GM20000 (cell line): ENCODE measurements around the gene RHOH.
"Not testable (repeated sequence)": the region's sequence is repeated elsewhere in the genome, so short reads cannot be mapped to it uniquely, and the experiment has no call there.

Experiments
- DNase-seq: peaks from one replicate; pipeline ENCODE4 v3.0.0; 2012; ENCODE audit warnings: low spot score
- TF ChIP-seq, protein P1 (sequence below): IDR thresholded peaks from 2 replicates; pipeline ENCODE4 v1.5.1; 2012; ENCODE audit warnings: mild to moderate bottlenecking, control low read depth; ENCODE audit errors: extremely low read depth, missing control alignments

The RHOH gene

DNA sequence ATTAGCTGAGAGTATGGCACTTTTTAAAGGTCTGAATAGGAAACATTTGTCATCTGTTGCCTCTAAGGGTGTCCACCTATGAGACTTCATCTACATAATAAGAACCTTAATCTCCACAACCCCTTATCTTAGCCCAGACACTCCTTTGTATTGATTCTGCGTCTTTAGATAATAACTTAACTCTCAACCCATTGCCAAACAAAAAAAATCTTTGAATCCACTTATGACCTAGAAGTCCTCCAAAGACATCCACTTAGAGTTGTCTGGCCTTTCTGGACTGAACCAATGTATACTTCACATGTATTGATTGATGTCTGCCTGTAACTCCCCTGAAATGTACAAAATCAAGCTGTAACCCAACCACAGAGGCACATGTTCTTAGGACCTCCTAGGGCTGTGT is 72.3 kb downstream of the RHOH start:
- TF ChIP-seq, protein P1, sequence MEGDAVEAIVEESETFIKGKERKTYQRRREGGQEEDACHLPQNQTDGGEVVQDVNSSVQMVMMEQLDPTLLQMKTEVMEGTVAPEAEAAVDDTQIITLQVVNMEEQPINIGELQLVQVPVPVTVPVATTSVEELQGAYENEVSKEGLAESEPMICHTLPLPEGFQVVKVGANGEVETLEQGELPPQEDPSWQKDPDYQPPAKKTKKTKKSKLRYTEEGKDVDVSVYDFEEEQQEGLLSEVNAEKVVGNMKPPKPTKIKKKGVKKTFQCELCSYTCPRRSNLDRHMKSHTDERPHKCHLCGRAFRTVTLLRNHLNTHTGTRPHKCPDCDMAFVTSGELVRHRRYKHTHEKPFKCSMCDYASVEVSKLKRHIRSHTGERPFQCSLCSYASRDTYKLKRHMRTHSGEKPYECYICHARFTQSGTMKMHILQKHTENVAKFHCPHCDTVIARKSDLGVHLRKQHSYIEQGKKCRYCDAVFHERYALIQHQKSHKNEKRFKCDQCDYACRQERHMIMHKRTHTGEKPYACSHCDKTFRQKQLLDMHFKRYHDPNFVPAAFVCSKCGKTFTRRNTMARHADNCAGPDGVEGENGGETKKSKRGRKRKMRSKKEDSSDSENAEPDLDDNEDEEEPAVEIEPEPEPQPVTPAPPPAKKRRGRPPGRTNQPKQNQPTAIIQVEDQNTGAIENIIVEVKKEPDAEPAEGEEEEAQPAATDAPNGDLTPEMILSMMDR = no peak
- DNase-seq = no peak

DNA sequence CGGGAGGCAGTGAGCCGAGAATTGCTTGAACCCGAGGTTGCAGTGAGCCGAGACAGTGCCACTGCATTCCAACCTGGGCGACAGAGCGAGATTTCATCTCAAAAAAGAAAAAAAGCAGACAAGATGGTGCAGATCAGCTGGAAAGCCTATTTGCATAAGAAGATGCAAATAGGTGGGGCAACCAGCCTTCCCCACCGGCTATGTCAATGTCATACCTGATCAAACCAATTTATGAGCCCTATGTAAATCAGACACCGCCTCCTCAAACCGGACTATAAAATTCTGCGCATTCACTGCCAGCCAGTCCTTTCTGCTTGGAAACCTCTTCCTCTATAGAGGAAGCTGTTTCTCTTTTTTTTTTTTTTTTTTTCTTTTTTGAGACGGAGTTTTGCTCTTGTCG is 73.8 kb downstream of the RHOH start:
- TF ChIP-seq, protein P1 = no peak
- DNase-seq = no peak

DNA sequence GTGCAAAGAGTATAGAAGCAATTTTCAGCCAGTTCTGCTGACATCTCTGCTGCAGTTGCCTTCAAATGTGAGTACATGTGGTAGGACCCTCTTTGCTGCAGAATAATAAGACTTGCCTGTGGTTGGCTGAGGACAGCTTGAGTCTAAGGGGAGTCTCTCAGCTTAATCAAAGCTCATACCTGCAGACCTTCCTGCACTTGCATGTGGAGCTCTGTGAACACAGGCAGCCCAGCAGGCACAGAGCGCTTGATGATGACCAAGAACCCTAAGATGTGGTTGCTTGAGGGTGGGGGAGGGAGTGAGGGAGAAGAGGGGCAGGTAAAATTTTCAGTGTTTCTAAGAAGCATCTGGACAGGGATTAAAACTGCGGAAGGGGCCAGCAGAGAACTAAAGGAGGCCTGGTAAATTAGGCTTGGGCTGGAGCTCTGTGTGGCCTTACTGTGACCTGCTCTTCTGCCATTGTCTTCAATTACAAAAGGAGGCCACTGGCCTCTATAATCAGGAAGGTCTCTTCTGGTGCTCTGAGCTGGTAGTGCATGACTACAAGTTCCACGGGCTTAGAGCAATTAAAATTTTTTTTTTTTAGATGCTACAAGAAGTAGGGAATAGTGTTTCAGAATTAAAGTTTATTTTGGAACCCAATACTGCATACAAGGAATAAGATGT is 78.4 kb downstream of the RHOH start:
- TF ChIP-seq, protein P1 = no peak
- no peak for DNase-seq

DNA sequence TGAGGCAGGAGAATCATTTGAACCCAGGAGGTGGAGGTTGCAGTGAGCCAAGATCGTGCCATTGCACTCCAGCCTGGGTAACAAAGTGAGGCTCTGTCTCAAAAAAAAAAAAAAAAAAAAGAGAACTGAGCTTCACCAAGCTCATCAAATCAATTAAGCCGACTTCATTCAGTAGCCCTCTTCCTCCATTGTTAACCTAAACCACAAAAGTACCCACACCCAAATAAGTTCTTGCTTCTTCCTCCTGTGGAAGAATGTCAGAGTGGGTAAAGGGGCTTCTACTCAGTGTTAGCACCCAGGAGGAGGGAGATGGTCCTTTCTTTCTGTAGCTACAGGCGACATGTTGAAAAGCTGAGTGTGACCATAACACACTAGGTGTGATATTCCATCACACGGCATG is 79.7 kb downstream of the RHOH start:
- TF ChIP-seq, protein P1 = no peak
- DNase-seq = no peak

DNA sequence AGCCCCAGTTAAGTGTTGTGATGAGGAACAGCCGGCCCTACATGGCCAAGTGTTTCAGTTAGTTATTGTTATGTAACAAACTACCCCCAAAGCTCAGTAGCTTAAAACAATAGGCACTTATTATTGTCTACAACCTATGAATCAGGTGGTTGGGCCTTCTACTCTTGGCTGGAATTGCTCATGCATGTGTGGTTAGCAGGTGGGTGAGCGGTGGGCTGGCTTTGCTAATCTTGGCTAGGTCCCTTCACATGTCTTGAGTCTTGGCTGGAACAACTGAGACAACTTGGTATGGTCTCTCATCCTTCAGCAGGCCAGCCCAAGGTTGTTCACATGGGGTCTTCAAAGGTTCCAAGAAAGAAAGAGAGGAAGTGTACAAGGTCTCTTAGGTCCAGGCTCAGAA is 83.8 kb downstream of the RHOH start:
- TF ChIP-seq, protein P1 = no peak
- DNase-seq = no peak

DNA sequence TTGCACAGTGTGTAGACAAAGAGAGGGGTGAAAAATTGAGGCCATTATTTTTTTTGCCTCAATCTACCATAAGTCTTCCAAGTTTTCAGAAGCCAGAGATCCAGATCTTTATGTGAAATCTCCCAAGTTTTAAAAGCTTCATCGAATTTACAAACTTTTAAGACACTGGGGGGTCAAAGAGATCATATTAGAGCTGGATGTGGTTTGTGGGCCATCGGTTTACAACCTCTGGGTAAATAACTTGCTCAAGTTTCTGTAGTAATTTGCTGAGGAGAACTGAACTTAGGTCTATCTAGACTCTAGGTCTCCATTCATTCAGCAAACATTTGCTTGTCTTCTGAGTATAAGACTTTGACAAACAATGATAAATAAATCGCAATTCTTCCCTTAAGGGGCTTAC is 84.3 kb downstream of the RHOH start:
- no peak for DNase-seq
- TF ChIP-seq, protein P1 = no peak

DNA sequence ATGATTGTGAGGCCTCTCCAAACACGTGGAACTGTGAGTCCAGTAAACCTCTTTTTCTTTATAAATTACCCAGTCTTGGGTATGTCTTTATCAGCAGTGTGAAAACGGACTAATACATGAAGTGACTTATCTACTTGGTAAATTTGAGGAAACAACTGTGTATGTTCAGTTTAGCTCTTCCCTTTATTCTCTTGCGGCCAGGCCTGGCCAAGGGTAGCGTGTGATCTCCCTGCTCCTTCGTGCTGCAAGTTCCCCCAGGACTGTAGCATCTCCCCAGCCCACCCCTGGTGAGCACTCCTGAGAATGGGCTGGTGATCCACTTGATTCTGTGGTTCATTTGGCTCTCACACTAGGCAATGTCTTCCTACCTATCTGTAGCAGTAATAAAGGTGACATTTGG is 85.1 kb downstream of the RHOH start:
- TF ChIP-seq, protein P1 = no peak

DNA sequence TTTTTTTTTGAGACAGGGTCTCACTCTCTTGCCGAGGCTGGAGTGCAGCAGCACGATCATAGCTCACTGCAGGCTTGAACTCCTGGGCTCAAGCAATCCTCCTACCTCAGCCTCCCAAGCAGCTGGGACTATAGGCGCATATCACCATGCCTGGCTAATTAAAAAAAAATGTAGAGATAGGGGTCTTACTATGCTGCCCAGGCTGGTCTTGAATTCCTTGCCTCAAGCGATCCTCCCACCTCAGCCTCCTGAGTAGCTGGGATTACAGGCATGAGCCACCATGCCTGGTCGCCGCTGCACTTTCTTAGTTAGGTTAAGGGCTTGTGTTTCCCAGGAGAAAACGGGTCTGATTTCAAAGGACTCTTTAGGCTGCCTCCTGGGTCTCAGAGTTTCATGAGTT is 86.0 kb downstream of the RHOH start:
- not testable (repeated sequence) for DNase-seq

More for the DNA sequence above, 85.1 kb downstream of the RHOH start:
- DNase-seq = no peak
